ENCODE measurements around the gene MAST1. TPM values are rescaled to one million over a fixed set of nuclear protein-coding genes. Genes with fewer than 3 reads are reported as not detected.
A peak's percentile ranks its signal among the peaks of the same experiment; 100 is the strongest.

Gene MAST1
- total RNA-seq, 1 experiment from 2014 or later, result 28.9 TPM

DNA sequence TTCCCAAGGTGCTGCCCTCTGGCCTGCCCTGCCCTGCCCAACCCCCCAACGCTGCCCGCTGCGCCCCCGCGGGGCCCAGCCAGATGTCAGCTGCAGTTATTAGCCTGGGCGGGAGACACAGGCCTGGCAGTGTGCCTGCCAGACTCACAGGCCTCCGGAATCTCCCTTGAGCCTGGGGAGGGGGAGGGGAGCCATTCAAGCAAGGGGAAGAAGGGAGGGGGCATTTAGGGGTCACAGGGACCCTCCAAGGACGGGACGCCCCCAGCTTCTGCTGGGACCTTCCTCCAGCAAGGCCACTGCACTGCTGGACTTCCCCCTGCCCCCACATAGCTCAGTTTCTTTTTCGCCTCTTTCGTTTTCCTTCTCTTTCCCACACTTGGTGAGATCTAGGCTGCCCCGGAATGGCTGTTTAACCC, 49.6 kb upstream of the MAST1 start:
- intact Hi-C loops (cut with micrococcal nuclease), result no loop called here
- no peak for ATAC-seq
- H3K36me3 ChIP-seq (ENCODE audit: control insufficient read depth in 1 of 2, insufficient read depth in 2 of 2, low read length in 2 of 2), result no peaks in the 10 kb centered on the region
- peak overlapping the region; percentile 99 for H3K4me2 ChIP-seq (ENCODE audit: low read length)
- H3K4me1 ChIP-seq (ENCODE audit: control insufficient read depth in 1 of 2, insufficient read depth in 2 of 2, low read length in 2 of 2), result peaks cover 64 to 92% of the 10 kb centered on the region in 2 experiments
- ChIA-PET POLR2A (interaction anchor here (1.5 kb wide), 1 partner anchor 864 kb away, joined by 3 read pairs; the partner anchor contains the start of gene ZNF700), CTCF (interaction anchor here (1.8 to 7.4 kb wide), 2 partner anchors 12 to 23 kb away, joined by 9 to 88 read pairs; partner anchors contain the start of gene HOOK2), RAD21 (ENCODE audit: low non-redundant PET in 1 of 2, low total read pairs in 2 of 2, uncharacterized antibody in 2 of 2, unreplicated experiment in 2 of 2) (interaction anchor here in 1 of 2 experiments (1.2 kb wide), 1 partner anchor 10 kb away, joined by 4 read pairs; no protein-coding TSS in a partner anchor)
- H3K9ac ChIP-seq (ENCODE audit: low read length), result peak overlapping the region; percentile 93
- H2AFZ ChIP-seq (ENCODE audit: low read depth, low read length, poor library complexity, severe bottlenecking), result no peak overlapping the region
- H4K20me1 ChIP-seq (ENCODE audit: insufficient read depth), result no peaks in the 10 kb centered on the region
- TSS peak; percentile 57 for BruUV-seq (replicated peaks)
- peak overlapping the region; percentile 96 for H3K27ac ChIP-seq (ENCODE audit: low read depth, low read length)
- no peak for DNase-seq (ENCODE audit: low read depth, low spot score)
- H3K9me3 ChIP-seq (ENCODE audit: control insufficient read depth in 1 of 2, insufficient read depth in 1 of 2, low read depth in 1 of 2, low read length in 2 of 2), result no peaks in the 10 kb centered on the region
- peaks cover 19% of the 10 kb centered on the region for H3K79me2 ChIP-seq (ENCODE audit: insufficient read depth, low read length)
- H3K27me3 ChIP-seq (ENCODE audit: insufficient read depth, low read length), result no peaks in the 10 kb centered on the region
- H3K4me3 ChIP-seq (replicated peaks in 1 of 2; ENCODE audit: low read depth in 1 of 2, low read length in 2 of 2), result peak overlapping the region; percentile 77 to 84
- no peaks in the 10 kb centered on the region for H3K9me2 ChIP-seq (ENCODE audit: insufficient read depth)
- TF ChIP-seq, protein P1, sequence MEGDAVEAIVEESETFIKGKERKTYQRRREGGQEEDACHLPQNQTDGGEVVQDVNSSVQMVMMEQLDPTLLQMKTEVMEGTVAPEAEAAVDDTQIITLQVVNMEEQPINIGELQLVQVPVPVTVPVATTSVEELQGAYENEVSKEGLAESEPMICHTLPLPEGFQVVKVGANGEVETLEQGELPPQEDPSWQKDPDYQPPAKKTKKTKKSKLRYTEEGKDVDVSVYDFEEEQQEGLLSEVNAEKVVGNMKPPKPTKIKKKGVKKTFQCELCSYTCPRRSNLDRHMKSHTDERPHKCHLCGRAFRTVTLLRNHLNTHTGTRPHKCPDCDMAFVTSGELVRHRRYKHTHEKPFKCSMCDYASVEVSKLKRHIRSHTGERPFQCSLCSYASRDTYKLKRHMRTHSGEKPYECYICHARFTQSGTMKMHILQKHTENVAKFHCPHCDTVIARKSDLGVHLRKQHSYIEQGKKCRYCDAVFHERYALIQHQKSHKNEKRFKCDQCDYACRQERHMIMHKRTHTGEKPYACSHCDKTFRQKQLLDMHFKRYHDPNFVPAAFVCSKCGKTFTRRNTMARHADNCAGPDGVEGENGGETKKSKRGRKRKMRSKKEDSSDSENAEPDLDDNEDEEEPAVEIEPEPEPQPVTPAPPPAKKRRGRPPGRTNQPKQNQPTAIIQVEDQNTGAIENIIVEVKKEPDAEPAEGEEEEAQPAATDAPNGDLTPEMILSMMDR (IDR thresholded peaks at IDR 0.05 in 2 of 3, conservative IDR thresholded peaks at IDR 0.05 in 1 of 3; ENCODE audit: borderline replicate concordance in 1 of 3, insufficient read depth in 1 of 3, low read depth in 2 of 3, low read length in 2 of 3), result no peak
- TF ChIP-seq YY1 (IDR thresholded peaks at IDR 0.05; ENCODE audit: extremely low read depth, insufficient replicate concordance, low read depth, low read length), result peak; percentile 38
- TF ChIP-seq POLR2A (IDR thresholded peaks at IDR 0.05; ENCODE audit: borderline replicate concordance, extremely low read depth, insufficient read depth, insufficient read length), result no peak
- TF ChIP-seq ZFX (IDR thresholded peaks at IDR 0.05), result 0 out of 2 replicates have a peak, but pooled peaks have one; percentile 14
- TF ChIP-seq, protein P2, sequence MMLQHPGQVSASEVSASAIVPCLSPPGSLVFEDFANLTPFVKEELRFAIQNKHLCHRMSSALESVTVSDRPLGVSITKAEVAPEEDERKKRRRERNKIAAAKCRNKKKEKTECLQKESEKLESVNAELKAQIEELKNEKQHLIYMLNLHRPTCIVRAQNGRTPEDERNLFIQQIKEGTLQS (IDR thresholded peaks at IDR 0.05), result no peak
- no peak for TF ChIP-seq EZH2phosphoT487 (IDR thresholded peaks at IDR 0.05; ENCODE audit: borderline replicate concordance)
- no peak for TF ChIP-seq EGR1 (IDR thresholded peaks at IDR 0.05; ENCODE audit: low read depth)
- no peak for TF ChIP-seq JUND (IDR thresholded peaks at IDR 0.05)
- TF ChIP-seq TCF7L2 (IDR thresholded peaks at IDR 0.05; ENCODE audit: borderline replicate concordance, extremely low read depth, insufficient read depth, insufficient read length), result peak; percentile 61
- TF ChIP-seq POLR2AphosphoS5 (IDR thresholded peaks at IDR 0.05; ENCODE audit: low read depth, low read length), result peak; percentile 48
- TF ChIP-seq, protein P3, sequence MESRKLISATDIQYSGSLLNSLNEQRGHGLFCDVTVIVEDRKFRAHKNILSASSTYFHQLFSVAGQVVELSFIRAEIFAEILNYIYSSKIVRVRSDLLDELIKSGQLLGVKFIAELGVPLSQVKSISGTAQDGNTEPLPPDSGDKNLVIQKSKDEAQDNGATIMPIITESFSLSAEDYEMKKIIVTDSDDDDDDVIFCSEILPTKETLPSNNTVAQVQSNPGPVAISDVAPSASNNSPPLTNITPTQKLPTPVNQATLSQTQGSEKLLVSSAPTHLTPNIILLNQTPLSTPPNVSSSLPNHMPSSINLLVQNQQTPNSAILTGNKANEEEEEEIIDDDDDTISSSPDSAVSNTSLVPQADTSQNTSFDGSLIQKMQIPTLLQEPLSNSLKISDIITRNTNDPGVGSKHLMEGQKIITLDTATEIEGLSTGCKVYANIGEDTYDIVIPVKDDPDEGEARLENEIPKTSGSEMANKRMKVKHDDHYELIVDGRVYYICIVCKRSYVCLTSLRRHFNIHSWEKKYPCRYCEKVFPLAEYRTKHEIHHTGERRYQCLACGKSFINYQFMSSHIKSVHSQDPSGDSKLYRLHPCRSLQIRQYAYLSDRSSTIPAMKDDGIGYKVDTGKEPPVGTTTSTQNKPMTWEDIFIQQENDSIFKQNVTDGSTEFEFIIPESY (IDR thresholded peaks at IDR 0.05; ENCODE audit: extremely low read depth, insufficient replicate concordance, low read length), result peak; percentile 47
